ENCODE data around the gene CALML3.
A peak's percentile ranks its signal among the peaks of the same experiment; 100 is the strongest.

CALML3 gene

GRCh38 chr10:5508161-5508604, 16.6 kb upstream of the CALML3 start:
- DNase-seq: no peak

GRCh38 chr10:5508786-5509185, 16.0 kb upstream of the CALML3 start:
- DNase-seq: no peak

GRCh38 chr10:5509236-5509635, 15.5 kb upstream of the CALML3 start:
- no peak for DNase-seq

- no peak for DNase-seq
These were observed 15.1 kb upstream of the CALML3 start for GRCh38 chr10:5509691-5510090.

- no peak for DNase-seq
These were observed 14.3 kb upstream of the CALML3 start for GRCh38 chr10:5510281-5511072.

- no peak for DNase-seq
These were observed 13.4 kb upstream of the CALML3 start for GRCh38 chr10:5511231-5511884.

- DNase-seq: no peak
These were observed 12.9 kb upstream of the CALML3 start for GRCh38 chr10:5511885-5512280.

- no peak for DNase-seq
These were observed 12.4 kb upstream of the CALML3 start for GRCh38 chr10:5512331-5512730.

GRCh38 chr10:5512881-5513612, 11.7 kb upstream of the CALML3 start:
- no peak for DNase-seq

GRCh38 chr10:5514226-5514850, 10.4 kb upstream of the CALML3 start:
- DNase-seq: no peak

GRCh38 chr10:5515948-5516761, 8.6 kb upstream of the CALML3 start:
- no peak for DNase-seq

- DNase-seq: no peak
These were observed 7.2 kb upstream of the CALML3 start for GRCh38 chr10:5517546-5517945.

GRCh38 chr10:5518143-5518542, 6.6 kb upstream of the CALML3 start:
- DNase-seq: peak; percentile 53

- no peak for DNase-seq
These were observed 5.7 kb upstream of the CALML3 start for GRCh38 chr10:5519054-5519453.

GRCh38 chr10:5522913-5523560, 1.7 kb upstream of the CALML3 start:
- no peak for DNase-seq

- no peak for DNase-seq
These were observed 776 bp upstream of the CALML3 start for GRCh38 chr10:5523796-5524574.

- DNase-seq: no peak
These were observed 990 bp downstream of the CALML3 start for GRCh38 chr10:5525561-5526341.

- DNase-seq: no peak
These were observed 2.0 kb downstream of the CALML3 start for GRCh38 chr10:5526691-5527331.

- peak; percentile 20 for DNase-seq
These were observed 2.8 kb downstream of the CALML3 start for GRCh38 chr10:5527332-5528200.
